HG02642 (cell line): ENCODE results near the gene ITFG1.
"Not testable (repeated sequence)": the region's sequence is repeated elsewhere in the genome, so short reads cannot be mapped to it uniquely, and the experiment has no call there.

Experiments
- ATAC-seq: cut with Tn5 transposase; IDR thresholded peaks from one replicate; pipeline ENCODE4 v1.9.1; 2021; ENCODE audit warnings: mild to moderate bottlenecking; ENCODE audit not compliant: unreplicated experiment, poor library complexity

Gene ITFG1

DNA sequence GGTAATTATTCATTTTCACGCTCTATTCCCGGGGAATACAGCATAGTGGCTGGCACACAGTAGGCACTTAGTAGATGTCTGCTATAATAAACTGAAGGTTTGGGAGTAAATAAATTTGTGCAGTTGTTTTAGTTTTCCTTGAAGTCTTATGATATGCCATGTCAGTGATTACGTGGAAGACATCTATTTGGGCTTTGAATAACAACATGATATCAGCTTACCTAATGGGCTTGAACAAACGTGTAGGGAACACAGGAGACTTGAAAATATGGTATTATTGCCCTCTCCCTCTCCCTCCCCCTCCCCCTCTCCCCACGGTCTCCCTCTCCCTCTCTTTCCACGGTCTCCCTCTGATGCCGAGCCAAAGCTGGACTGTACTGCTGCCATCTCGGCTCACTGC is 280.8 kb downstream of the ITFG1 start:
- no peak for ATAC-seq

- ATAC-seq = no peak
Measured at GRCh38 chr16:47175152-47175551, 285.7 kb downstream of the ITFG1 start.

- no peak for ATAC-seq
Measured at GRCh38 chr16:47162670-47163420, 298.0 kb downstream of the ITFG1 start.

- ATAC-seq = no peak
Measured at GRCh38 chr16:47161464-47161863, 299.4 kb downstream of the ITFG1 start.

GRCh38 chr16:47160422-47160821 is 300.4 kb downstream of the ITFG1 start:
- ATAC-seq = no peak

- no peak for ATAC-seq
Measured at GRCh38 chr16:47158992-47159391, 301.9 kb downstream of the ITFG1 start.

DNA sequence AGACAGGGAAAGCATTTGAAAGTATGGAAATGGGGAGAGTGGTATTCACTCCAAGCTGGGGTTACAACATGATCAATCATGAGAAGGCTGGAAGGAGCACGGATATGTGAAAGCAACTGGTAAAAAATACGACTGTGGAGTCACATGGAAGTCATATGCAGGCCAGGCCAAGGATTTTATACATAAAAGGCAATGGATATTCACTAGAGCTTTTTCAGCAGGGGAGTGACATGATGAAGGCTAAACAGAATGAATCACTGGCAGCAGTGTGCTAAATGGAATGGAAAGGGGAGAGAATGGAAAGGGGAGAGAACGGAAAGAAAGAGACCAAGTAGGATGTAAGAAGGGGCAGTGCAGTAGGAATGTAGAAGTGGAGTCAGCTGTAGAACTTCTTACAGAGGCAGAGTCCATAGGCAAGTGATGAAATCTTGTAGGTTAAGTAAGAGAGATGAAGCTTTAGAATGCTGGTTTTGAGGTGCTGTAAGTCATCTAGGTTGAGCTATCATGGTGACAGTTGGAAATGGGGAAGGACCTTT is 304.1 kb downstream of the ITFG1 start:
- no peak for ATAC-seq

DNA sequence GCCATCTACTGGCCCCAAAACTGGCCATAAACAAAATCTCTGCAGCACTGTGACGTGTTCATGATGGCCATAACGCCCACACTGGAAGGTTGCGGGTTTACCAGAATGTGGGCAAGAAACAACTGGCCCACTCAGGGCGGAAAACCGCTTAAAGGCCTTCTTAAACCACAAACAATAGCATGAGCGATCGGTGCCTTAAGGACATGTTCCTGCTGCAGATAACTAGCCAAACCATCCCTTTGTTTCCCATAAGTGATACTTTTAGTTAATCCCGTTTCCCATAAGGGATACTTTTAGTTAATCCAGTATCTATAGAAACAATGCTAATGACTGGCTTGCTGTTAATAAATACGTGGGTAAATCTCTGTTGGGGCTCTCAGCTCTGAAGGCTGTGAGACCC is 308.4 kb downstream of the ITFG1 start:
- ATAC-seq = not testable (repeated sequence)

- ATAC-seq = no peak
Measured at GRCh38 chr16:47150067-47150466, 310.8 kb downstream of the ITFG1 start.

DNA sequence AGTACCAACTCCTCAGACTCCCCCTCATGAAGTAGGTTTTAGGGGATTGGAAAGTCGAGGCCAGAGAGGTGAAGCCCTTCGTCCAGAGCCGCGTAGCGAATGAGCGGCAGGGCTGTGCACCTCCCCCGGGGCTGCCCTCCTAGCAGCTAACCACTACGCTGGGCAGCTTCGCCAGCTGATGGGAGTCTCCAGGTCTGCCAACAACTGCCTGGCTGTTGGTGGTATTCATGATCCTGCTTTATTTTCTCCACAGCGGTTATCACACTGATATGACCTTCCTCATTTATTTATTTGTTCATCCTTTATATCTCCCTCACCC is 316.3 kb downstream of the ITFG1 start:
- ATAC-seq = no peak

- peak; percentile 56 for ATAC-seq
Measured at GRCh38 chr16:47143677-47144558, 316.9 kb downstream of the ITFG1 start, which contains the start of gene NETO2. NETO2 (minus strand) TSS chr16:47143945; CDS start chr16:47143612, 333 bp downstream.

DNA sequence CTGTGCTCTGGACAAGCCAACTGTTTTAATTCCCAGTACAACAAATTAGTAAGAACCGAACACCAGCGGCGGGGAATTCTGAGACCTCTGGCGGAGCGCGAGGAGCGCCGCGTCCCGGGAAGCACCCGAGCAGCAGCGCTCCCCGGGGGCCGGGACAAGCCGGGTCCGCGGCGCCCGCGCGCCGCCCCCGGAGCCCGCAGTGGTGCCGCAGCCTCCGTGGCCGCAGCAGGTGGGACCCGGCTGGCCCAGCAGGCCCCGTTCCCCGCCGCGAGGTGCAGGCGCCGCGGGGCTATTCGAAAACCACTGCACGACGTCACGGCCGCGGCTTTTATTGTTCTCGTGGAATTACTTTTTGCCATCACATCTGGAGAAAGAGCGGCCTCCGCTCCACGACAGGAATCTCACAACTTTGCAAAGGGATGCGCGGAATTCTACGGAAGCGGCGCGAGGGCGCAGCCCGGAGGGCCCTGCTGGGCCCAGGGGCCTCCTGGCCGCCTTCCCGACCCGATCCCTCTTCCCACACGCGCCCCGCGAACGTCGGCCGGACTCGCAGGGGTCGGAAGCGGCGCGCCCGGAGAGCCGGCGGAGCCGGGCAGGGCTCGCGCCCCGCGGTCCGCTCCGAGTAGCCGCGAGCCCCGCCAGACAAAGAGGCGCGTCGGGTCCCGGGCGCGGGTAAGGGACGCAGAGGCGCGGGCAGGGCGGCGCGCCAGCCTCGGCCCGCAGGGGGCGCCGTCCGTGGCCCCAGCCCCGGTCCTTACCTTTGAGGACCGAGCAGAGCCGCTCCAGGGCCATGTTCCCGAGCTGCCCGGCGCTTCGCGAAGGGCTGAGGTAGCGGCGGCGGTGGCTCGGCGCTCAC is 317.8 kb downstream of the ITFG1 start:
- ATAC-seq = peak; percentile 74

DNA sequence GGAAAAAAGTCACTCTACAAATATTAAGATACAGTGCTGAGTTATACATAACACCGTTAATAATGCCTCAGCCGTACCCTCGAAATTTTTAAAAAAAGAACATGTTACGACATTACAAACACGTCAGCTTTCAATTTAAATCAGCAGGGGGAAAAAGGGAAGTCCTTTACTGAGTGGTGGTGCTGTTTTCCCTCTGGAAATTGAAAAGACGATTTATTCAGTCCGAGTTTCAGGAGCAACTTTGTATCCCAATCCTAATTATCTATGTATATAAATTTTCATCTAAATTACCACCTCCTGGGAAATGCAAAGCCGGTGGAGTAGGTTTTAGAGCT is 318.4 kb downstream of the ITFG1 start:
- no peak for ATAC-seq

DNA sequence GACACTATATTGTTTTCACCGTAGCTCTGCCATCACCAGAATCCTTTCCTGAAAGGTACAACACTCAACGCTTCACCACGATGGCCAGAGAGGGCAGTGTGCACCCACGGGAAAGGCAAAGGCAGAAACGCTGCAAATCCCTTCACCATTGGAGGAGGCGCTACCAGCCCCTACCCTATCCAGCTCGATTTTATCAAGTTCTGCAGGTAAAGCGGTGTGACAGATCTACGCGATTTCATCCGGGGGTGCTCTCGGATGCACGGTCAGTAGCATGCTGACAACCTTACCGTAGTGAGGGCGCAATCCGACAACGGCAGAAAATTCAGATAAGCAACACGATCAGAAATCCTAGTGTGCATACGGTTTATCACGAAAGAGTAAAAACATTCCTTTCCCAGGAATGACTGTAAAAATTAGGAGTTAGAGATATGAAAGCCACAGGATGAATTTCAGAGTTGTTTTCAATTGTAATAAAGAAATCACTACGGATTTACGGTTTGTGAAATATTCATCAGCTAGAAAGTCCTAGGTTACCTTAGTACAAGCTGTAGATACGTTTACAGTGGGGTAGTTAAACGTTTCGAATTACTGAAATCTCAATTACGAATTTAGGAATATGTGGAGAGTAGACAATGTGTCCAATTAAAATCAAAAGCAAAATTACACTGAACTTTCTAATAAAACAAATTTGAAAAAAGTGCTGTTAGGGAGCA is 318.9 kb downstream of the ITFG1 start:
- peak; percentile 48 for ATAC-seq

DNA sequence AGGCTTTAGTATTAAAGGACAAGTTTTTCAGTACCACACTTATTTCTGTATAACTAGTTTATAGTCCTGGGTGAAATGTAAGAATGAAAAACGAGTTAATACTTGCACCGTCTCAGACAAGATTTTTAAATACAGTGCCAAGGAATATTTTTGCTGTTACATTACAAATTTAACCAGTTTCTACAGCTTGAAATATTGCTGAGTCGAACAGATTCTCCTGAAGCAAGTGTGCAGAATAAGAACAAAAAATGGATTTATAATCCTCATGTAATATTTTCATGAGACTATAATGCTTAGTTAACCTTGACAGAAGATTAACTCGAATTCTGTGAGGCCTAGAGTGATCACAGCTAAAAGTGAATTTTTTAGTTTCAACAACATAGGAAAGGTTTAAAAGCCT is 320.2 kb downstream of the ITFG1 start:
- no peak for ATAC-seq

DNA sequence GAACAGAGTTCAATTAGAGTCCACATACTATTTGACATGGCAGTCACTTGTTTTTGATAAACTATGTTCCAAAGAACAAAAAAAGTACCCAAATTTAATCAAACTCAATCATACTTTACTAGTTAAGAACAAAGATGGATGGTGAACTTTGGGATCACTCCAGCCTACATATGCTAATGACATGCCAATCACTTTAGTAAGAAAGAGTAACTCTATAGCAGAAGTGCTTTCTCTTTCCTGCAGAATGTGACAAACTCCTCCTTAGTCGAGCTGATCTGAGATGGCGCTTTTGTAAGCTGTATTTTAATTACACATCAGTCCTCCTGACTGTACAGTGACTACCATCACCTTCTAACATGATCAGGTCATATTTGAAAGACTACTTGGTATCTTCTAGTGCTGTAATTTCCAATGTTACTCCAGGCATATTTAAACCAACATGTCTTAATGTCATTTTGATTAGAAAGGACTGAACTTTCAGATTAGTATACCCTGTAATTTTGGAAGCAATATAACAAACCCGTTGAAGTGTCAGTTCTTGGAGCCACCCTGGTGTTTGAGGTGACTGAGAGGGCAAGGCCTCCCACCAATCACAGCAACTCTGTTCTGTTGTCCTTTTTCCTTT is 321.2 kb downstream of the ITFG1 start:
- no peak for ATAC-seq

DNA sequence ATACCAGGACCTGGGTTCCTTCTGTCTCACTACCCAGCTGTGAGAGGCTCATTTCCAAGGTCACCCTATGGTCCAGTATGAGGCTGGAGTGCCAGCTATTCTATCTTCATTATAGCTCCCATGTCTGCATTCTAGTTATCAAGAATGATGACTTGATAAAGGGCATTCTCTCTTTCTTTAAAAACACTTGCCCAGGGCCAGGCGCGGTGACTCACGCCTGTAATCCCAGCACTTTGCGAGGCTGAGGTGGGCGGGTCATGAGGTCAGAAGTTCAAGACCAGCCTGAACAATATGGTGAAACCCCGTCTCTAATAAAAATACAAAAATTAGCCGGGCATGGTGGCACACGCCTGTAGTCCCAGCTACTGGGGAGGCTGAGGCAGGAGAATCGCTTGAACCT is 322.9 kb downstream of the ITFG1 start:
- not testable (repeated sequence) for ATAC-seq

GRCh38 chr16:47136099-47136842 is 324.6 kb downstream of the ITFG1 start:
- no peak for ATAC-seq

GRCh38 chr16:47134550-47134949 is 326.3 kb downstream of the ITFG1 start:
- ATAC-seq = no peak
